Measurements from ENCODE around the gene LSM12.
"Not testable (repeated sequence)": the region's sequence is repeated elsewhere in the genome, so short reads cannot be mapped to it uniquely, and the experiment has no call there.

LSM12 gene

DNA sequence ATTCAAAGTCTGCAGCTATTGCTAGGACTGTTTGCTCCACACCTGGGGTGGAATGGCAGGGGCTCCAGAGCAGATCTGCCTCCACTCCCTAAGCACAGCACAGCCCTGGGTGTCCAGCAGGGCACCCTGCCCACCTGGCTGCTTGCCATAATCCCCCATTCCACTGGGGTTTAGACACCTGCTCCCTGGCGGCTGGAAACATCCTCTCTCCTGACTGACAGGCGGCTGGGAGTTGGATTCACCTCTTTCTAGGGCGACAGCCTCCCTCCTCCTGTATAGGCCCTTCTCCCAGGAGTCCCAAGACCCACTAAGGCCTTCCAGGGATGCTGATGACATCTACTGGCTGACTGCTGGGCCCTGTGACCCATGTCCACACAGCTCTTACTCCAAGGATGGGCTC, 39.0 kb upstream of the LSM12 start:
- peaks cover 3% of the 10 kb centered on the region for H3K4me1 Mint-ChIP-seq (ENCODE audit: low read depth)

DNA sequence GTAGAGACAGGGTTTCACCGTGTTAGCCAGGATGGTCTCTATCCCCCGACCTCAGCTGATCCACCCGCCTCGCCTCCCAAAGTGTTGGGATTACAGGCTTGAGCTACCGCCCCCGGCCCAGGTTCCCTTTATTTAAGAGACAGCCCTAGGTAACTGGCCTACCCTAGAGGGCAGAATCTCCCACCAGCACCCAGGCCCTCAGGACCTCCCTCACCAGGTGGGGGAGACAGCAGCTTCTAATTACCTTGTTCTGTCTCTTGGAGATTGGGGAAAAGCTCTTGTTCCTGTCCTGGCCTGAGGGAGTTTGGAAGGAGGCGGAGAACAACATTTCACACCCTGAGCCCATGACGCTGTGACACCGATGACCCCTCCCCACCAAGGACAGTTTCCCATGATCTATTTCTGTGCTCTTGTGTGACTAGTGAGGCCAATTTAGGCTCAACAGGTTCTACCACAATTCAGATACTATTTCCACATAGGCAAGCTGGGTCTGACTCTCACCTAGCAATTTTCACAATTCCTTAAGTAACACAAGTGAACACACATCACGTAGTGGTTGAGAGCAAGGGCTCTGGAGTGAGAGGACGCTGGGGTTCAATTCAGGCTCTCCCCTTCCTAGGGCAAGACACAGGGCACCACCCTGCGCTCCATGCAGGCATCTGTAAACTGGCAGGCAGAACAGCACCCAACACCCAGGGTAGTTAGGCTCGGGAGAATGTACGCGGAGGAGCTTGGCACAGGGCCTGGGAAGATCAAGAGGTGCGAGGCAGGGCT, 36.6 kb upstream of the LSM12 start:
- Mint-ChIP-seq H3K4me3 (no peak overlapping the region), H3K4me1 (ENCODE audit: low read depth) (peaks cover 3% of the 10 kb centered on the region), H3K9me3 (ENCODE audit: low read depth) (no peaks in the 10 kb centered on the region), H3K36me3 (peaks cover 2% of the 10 kb centered on the region), H3K27me3 (no peaks in the 10 kb centered on the region), H3K27ac (no peak overlapping the region)

More for the DNA sequence above, 39.0 kb upstream of the LSM12 start:
- peaks cover 2% of the 10 kb centered on the region for H3K36me3 Mint-ChIP-seq
- H3K27ac Mint-ChIP-seq = no peak overlapping the region
- no peaks in the 10 kb centered on the region for H3K9me3 Mint-ChIP-seq (ENCODE audit: low read depth)
- no peak overlapping the region for H3K4me3 Mint-ChIP-seq
- no peaks in the 10 kb centered on the region for H3K27me3 Mint-ChIP-seq

DNA sequence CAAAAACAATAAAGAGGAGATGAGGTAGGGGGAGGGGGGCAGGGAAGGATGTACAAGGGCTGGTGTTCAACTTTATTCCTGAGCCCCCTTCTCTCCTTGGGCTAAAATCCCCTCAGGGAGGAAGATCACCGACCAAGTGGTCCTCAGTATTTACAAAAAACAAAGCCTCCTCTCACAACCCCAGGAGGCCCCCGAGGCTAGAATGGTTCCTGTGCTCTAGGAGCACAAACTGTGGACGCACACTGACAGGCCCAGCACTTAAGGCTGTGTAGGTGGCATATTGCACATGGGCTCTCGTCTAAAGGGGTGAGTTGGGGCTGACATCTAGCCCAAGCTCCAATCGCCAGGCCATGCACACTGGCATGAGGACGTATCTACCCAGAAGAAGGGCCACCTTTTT, 35.4 kb upstream of the LSM12 start:
- H3K27ac Mint-ChIP-seq; H3K4me3 Mint-ChIP-seq; H3K36me3 Mint-ChIP-seq; H3K4me1 Mint-ChIP-seq (ENCODE audit: low read depth); H3K27me3 Mint-ChIP-seq; H3K9me3 Mint-ChIP-seq (ENCODE audit: low read depth): not testable (repeated sequence)

GRCh38 chr17:44097110-44097958, 30.9 kb upstream of the LSM12 start:
- Mint-ChIP-seq H3K4me3 (no peak overlapping the region), H3K4me1 (ENCODE audit: low read depth) (peaks cover 6% of the 10 kb centered on the region), H3K27me3 (no peaks in the 10 kb centered on the region), H3K27ac (no peak overlapping the region), H3K36me3 (no peaks in the 10 kb centered on the region), H3K9me3 (ENCODE audit: low read depth) (no peaks in the 10 kb centered on the region)

GRCh38 chr17:44095647-44096496, 29.4 kb upstream of the LSM12 start:
- no peaks in the 10 kb centered on the region for H3K27me3 Mint-ChIP-seq
- peaks cover 6% of the 10 kb centered on the region for H3K4me1 Mint-ChIP-seq (ENCODE audit: low read depth)
- H3K36me3 Mint-ChIP-seq = no peaks in the 10 kb centered on the region
- no peak overlapping the region for H3K4me3 Mint-ChIP-seq
- no peak overlapping the region for H3K27ac Mint-ChIP-seq
- H3K9me3 Mint-ChIP-seq (ENCODE audit: low read depth) = no peaks in the 10 kb centered on the region

DNA sequence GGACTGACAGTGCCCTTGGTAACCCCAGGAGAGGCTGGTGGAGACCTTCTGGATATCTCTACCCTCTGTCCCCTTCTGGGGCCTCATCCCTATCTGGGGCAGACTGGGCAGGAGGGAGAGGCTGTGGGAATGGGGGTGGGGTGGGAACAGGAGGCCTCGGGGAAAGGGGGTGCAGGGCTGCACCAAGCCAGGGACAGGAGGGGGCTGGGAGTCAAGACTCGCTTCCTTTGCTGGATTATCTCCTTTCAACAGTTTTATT, 28.8 kb upstream of the LSM12 start:
- no peak overlapping the region for H3K27ac Mint-ChIP-seq
- no peaks in the 10 kb centered on the region for H3K9me3 Mint-ChIP-seq (ENCODE audit: low read depth)
- no peak overlapping the region for H3K4me3 Mint-ChIP-seq
- H3K4me1 Mint-ChIP-seq (ENCODE audit: low read depth) = peaks cover 6% of the 10 kb centered on the region
- H3K27me3 Mint-ChIP-seq = no peaks in the 10 kb centered on the region
- no peaks in the 10 kb centered on the region for H3K36me3 Mint-ChIP-seq

GRCh38 chr17:44094701-44095387, 28.4 kb upstream of the LSM12 start:
- H3K36me3 Mint-ChIP-seq = no peaks in the 10 kb centered on the region
- H3K27me3 Mint-ChIP-seq = no peaks in the 10 kb centered on the region
- H3K27ac Mint-ChIP-seq = no peak overlapping the region
- H3K9me3 Mint-ChIP-seq (ENCODE audit: low read depth) = no peaks in the 10 kb centered on the region
- peaks cover 6% of the 10 kb centered on the region for H3K4me1 Mint-ChIP-seq (ENCODE audit: low read depth)
- H3K4me3 Mint-ChIP-seq = no peak overlapping the region

DNA sequence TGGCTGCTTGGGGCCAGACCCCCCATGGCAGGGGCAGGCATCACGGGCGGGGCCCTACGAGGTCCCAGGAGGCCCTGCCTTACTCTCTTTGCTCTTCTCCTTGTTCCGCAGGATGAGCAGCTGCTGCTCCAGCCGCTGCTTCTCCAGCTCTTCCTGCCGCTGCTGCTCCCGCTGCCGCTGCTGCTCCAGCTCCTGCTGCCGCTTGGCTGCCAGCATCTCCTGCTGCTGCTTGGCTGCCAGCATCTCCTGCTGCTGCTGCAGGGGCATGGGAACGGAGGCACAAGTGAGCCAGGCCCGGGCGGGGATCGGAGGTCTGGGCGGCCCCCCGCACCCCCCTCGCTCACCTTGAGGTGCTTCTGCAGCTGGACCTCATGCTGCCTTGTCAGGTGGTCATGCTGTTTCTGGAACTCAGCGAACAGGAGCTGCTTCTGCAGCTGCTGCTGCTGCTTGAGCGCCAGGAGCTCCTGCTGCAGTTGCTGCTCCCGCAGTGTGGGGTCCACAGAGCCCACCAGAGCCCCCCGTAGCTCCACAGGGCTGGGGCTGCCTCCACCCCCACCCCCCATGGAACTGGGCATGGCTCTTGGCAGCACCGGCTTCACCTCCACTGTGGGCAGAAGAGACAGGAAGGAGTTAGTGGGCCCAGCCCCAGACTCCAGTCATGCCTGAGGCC, 26.9 kb upstream of the LSM12 start:
- Mint-ChIP-seq H3K36me3 (peaks cover 2% of the 10 kb centered on the region), H3K9me3 (ENCODE audit: low read depth) (no peaks in the 10 kb centered on the region), H3K4me1 (ENCODE audit: low read depth) (peaks cover 9% of the 10 kb centered on the region)

GRCh38 chr17:44092051-44092450, 25.6 kb upstream of the LSM12 start:
- Mint-ChIP-seq H3K27ac (peak overlapping the region; percentile 3), H3K4me1 (ENCODE audit: low read depth) (peaks cover 15% of the 10 kb centered on the region), H3K27me3 (no peaks in the 10 kb centered on the region), H3K36me3 (peaks cover 2% of the 10 kb centered on the region), H3K4me3 (no peak overlapping the region), H3K9me3 (ENCODE audit: low read depth) (no peaks in the 10 kb centered on the region)

More for the DNA sequence above, 26.9 kb upstream of the LSM12 start:
- Mint-ChIP-seq H3K27me3 (no peaks in the 10 kb centered on the region), H3K4me3 (no peak overlapping the region), H3K27ac (no peak overlapping the region)

GRCh38 chr17:44091200-44091997, 24.9 kb upstream of the LSM12 start:
- Mint-ChIP-seq H3K4me3 (no peak overlapping the region), H3K27me3 (no peaks in the 10 kb centered on the region), H3K36me3 (peaks cover 2% of the 10 kb centered on the region), H3K27ac (peak overlapping the region; percentile 3), H3K9me3 (ENCODE audit: low read depth) (no peaks in the 10 kb centered on the region), H3K4me1 (ENCODE audit: low read depth) (peaks cover 17% of the 10 kb centered on the region)

DNA sequence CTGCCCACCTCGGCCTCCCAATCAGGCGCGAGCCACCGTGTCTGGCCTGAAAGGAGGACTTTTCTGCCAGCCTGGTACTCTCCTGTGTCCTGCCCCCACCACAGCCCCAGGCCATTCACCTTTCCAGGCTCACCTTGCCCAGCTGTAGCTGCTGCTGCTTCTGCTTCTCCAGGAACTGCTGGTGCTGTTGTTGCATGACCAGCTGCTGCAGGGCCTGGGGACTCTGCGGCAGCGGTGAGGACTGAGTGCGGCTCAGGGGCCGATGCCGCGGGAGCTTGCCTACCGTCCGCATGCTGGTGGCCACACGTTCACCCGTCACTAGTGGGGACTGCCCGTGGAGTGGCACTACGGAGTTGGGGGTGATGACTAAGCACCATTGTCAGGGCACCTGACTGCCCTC, 21.8 kb upstream of the LSM12 start:
- H3K9me3 Mint-ChIP-seq (ENCODE audit: low read depth) = no peaks in the 10 kb centered on the region
- H3K4me3 Mint-ChIP-seq = no peak overlapping the region
- peaks cover 14% of the 10 kb centered on the region for H3K4me1 Mint-ChIP-seq (ENCODE audit: low read depth)
- H3K36me3 Mint-ChIP-seq = peaks cover 2% of the 10 kb centered on the region
- no peak overlapping the region for H3K27ac Mint-ChIP-seq
- no peaks in the 10 kb centered on the region for H3K27me3 Mint-ChIP-seq

DNA sequence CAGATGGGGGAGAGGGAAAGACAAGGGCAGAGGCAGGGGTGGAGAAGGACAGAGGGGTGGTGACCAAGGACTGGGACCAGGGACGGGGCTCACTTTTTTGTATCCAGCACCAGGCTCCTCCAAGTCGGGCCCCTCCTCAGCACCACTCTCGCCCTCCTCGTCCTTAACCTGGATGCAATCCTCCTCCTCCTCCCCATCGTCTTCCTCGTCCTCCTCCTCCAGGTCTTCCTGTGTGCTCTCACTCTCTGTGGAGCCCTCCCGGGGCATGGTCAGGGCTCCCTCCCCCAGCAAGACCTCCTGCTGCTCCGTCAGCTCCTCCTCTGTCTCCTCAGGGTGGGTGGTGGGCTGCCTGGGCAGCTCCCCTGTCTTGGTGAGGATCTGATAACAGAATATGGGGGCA, 20.8 kb upstream of the LSM12 start:
- Mint-ChIP-seq H3K9me3 (ENCODE audit: low read depth) (no peaks in the 10 kb centered on the region), H3K27ac (no peak overlapping the region), H3K4me1 (ENCODE audit: low read depth) (peaks cover 14% of the 10 kb centered on the region), H3K4me3 (no peak overlapping the region), H3K36me3 (peaks cover 2% of the 10 kb centered on the region), H3K27me3 (no peaks in the 10 kb centered on the region)

DNA sequence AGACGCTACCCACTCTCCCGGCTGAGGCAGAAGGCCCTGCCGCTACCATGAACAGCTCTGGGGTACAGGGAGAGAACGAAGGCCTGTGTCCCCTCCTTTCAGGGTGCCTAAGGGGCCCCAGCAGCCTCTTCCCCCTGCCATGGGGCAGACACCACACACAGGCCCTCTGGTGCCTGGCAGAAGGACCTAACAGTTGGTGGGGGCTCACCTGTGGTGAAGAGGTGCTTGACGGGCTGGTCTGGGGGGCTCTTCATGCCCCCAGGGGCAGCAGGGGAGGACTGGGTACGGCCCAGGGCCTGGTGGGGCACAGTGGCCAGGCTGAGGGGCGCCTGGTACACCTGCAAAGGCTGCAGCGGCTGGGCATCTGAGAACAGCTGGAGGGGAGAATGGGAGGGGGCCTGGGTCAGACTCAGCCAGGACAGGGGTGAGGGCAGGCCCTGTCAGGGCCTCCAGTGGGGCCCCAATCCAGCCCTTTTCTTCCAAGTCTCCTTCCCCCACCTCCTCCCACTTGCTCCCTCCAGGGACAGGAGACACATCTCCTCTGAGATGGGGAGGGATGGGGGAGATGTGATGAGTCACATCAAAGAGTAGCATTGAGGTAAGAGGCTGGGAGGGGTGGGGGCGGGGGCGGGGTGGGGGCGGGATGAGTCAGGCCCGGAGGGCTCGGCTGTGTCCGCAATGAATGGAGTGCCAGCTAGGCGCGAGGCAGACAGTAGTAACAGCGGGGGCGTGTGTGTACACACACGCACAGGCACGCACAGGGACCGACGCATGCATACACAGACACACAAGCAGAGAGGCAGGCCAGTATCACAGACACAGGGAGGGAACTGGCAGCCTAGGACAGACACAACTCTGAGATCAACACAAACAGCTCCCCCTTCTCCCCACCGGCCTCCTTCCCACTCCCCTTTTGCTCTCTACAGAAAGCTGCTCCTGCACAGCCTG, 20.2 kb upstream of the LSM12 start:
- Mint-ChIP-seq H3K4me1 (ENCODE audit: low read depth) (peaks cover 14% of the 10 kb centered on the region), H3K27ac (peak overlapping the region; percentile 85)

More for the DNA sequence above, 20.2 kb upstream of the LSM12 start:
- H3K4me3 Mint-ChIP-seq = peak overlapping the region; percentile 23
- no peaks in the 10 kb centered on the region for H3K9me3 Mint-ChIP-seq (ENCODE audit: low read depth)
- no peaks in the 10 kb centered on the region for H3K27me3 Mint-ChIP-seq
- peaks cover 2% of the 10 kb centered on the region for H3K36me3 Mint-ChIP-seq

Data from activated naive CD8-positive, alpha-beta T cell (primary cell).